Fibroblast of lung (primary cell): ENCODE data around the gene WDR27. TPM values are rescaled to one million over a fixed set of nuclear protein-coding genes. Genes with fewer than 3 reads are reported as not detected.
"Not testable (repeated sequence)": the region's sequence is repeated elsewhere in the genome, so short reads cannot be mapped to it uniquely, and the experiment has no call there.

Experiments
- DNase-seq, 2 donors: peaks; one replicate each; pipeline versions ENCODE4 v3.0.0 to v3.0.0-alpha.2; 2010; ENCODE audit warnings: low read depth in 2 of 2
- H2AFZ ChIP-seq: 2 replicates; pipeline ENCODE4 v1.5.1; 2012; ENCODE audit warnings: low read length, control low read depth, inconsistent platforms
- H3K27ac ChIP-seq: 2 replicates; pipeline ENCODE4 v1.5.1; 2011; ENCODE audit warnings: low read length, control low read depth; ENCODE audit not compliant: insufficient read depth
- H3K27me3 ChIP-seq: 2 replicates; pipeline ENCODE4 v1.5.1; 2011; ENCODE audit warnings: mild to moderate bottlenecking, low read length; ENCODE audit not compliant: control insufficient read depth, insufficient read depth
- H3K36me3 ChIP-seq: 2 replicates; pipeline ENCODE4 v1.5.1; 2011; ENCODE audit warnings: low read length; ENCODE audit not compliant: control insufficient read depth, insufficient read depth
- H3K4me1 ChIP-seq: 2 replicates; pipeline ENCODE4 v1.5.1; 2011; ENCODE audit warnings: low read length; ENCODE audit not compliant: control insufficient read depth, insufficient read depth; ENCODE audit errors: extremely low read depth
- H3K4me2 ChIP-seq: 2 replicates; pipeline ENCODE4 v1.5.1; 2011; ENCODE audit warnings: low read length, control low read depth; ENCODE audit not compliant: insufficient read depth; ENCODE audit errors: extremely low read depth
- H3K4me3 ChIP-seq, 4 experiments: fragments of 200-600 bp in 1 of 4; sonication (generic) in 1 of 4; replicated peaks in 1 of 4; 2 replicates each; pipeline ENCODE4 v1.5.1; 2011 to 2016; ENCODE audit warnings: low read length in 4 of 4, low read depth in 3 of 4, mild to moderate bottlenecking in 3 of 4, control low read depth in 2 of 4, inconsistent platforms in 1 of 4, mixed read lengths in 1 of 4; ENCODE audit not compliant: insufficient read depth in 1 of 4; ENCODE audit errors: control extremely low read depth in 1 of 4
- H3K79me2 ChIP-seq: 2 replicates; pipeline ENCODE4 v1.5.1; 2012; ENCODE audit warnings: mild to moderate bottlenecking, low read length, inconsistent platforms; ENCODE audit not compliant: control insufficient read depth, insufficient read depth
- H3K9ac ChIP-seq: 2 replicates; pipeline ENCODE4 v1.5.1; 2011; ENCODE audit warnings: mild to moderate bottlenecking, low read length, control low read depth; ENCODE audit not compliant: insufficient read depth
- H3K9me3 ChIP-seq: 2 replicates; pipeline ENCODE4 v1.5.1; 2012; ENCODE audit warnings: low read depth, low read length; ENCODE audit not compliant: control insufficient read depth, insufficient read depth
- H4K20me1 ChIP-seq: 2 replicates; pipeline ENCODE4 v1.5.1; 2011; ENCODE audit warnings: low read length; ENCODE audit not compliant: control insufficient read depth, insufficient read depth; ENCODE audit errors: extremely low read depth
- EZH2 ChIP-seq: IDR thresholded peaks from 2 replicates; pipeline ENCODE4 v1.5.1; 2012; ENCODE audit warnings: low read length, control low read depth, mild to moderate bottlenecking; ENCODE audit errors: missing control alignments
- polyA plus RNA-seq, 2 donors: library from polyadenylated mRNA; depleted of rRNA in 1 of 2; stranded (reverse) in 1 of 2; unstranded in 1 of 2; fragments of >200 nt; gene quantifications; 2 replicates each; pipeline ENCODE4 v1.2.1, GENCODE V29; 2011 to 2012; ENCODE audit warnings: missing spikeins in 1 of 2
- total RNA-seq: library from RNA; depleted of rRNA; stranded (reverse); fragments of >200 nt; gene quantifications from 2 replicates; pipeline ENCODE4 v1.2.1, GENCODE V29; 2014
- TF ChIP-seq, protein P1 (sequence below), 2 donors: IDR thresholded peaks in 1 of 2; conservative IDR thresholded peaks in 1 of 2; 1 replicate in 1 of 2; 2 replicates in 1 of 2; pipeline ENCODE4 v1.5.1; 2011 to 2012; ENCODE audit warnings: low read length in 2 of 2, control low read depth in 1 of 2, inconsistent platforms in 1 of 2, low read depth in 1 of 2, mild to moderate bottlenecking in 1 of 2

WDR27 gene
- total and polyA plus RNA-seq, 2 donors (not counting 1 experiment from before 2014, with no cell fraction given) = 8.8 to 23.3 TPM

DNA sequence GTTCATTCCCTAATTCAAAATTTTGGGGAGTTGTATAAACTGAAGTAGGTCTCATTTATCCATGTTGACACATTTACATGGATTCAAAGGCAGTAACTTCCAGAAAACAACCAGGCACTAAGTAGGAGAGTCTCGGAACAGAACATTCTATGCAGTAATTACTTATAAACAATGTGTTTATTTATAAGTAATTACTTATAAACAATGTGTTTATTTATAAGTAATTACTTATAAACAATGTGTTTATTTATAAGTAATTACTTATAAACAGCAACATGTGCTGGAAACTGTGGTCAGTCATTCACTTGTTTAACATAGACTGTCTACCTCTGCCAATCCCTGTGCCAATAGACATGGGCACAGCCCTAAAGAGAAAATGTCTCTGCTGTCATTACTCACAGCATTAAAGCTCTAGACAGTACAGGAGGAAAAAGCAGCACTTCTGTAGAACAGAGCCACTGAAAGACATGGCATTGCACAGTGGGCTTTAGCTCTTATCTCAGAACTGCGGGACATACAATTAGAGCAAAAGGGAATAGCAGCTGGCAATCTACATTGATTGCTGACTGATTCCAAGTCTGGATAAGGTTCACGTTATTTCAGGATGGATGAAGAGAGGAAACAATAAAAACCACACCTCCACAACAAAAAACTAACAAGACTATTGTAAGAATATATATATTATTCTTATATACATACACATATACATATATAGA is 188.2 kb downstream of the WDR27 start:
- DNase-seq = no peak
- Histone ChIP-seq H3K9ac (no peak overlapping the region), H3K27me3 (no peaks in the 10 kb centered on the region), H3K79me2 (no peaks in the 10 kb centered on the region), H3K27ac (no peak overlapping the region), H3K36me3 (no peaks in the 10 kb centered on the region), H3K9me3 (no peaks in the 10 kb centered on the region), H3K4me2 (no peak overlapping the region), H3K4me1 (no peaks in the 10 kb centered on the region), H2AFZ (no peak overlapping the region), H3K4me3 (no peak overlapping the region), H4K20me1 (no peaks in the 10 kb centered on the region)
- TF ChIP-seq, protein P1, sequence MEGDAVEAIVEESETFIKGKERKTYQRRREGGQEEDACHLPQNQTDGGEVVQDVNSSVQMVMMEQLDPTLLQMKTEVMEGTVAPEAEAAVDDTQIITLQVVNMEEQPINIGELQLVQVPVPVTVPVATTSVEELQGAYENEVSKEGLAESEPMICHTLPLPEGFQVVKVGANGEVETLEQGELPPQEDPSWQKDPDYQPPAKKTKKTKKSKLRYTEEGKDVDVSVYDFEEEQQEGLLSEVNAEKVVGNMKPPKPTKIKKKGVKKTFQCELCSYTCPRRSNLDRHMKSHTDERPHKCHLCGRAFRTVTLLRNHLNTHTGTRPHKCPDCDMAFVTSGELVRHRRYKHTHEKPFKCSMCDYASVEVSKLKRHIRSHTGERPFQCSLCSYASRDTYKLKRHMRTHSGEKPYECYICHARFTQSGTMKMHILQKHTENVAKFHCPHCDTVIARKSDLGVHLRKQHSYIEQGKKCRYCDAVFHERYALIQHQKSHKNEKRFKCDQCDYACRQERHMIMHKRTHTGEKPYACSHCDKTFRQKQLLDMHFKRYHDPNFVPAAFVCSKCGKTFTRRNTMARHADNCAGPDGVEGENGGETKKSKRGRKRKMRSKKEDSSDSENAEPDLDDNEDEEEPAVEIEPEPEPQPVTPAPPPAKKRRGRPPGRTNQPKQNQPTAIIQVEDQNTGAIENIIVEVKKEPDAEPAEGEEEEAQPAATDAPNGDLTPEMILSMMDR (conservative IDR thresholded peaks at IDR 0.05 in 1 of 2, IDR thresholded peaks at IDR 0.05 in 1 of 2; ENCODE audit: low read depth in 1 of 2, low read length in 2 of 2) = no peak
- no peak for TF ChIP-seq EZH2

DNA sequence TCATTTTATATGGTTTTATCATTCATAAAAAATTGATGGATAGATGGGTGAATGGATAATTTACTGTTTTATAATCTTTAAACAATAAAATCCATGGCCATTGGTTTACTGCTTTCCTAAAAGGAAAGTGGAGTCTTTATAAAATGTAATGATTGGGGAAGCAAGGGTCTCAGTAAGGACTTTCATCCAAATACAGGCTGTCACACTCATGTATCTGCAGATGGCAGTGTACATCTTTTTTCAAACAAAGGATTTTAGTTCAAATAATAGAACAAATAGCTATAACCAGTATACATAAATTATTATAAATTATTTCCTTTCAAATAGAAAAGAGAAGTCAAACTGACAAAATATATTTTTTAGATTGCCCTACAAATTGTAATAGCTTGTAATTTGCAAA is 190.0 kb downstream of the WDR27 start:
- not testable (repeated sequence) for H3K9ac ChIP-seq, H3K4me3 ChIP-seq, H3K36me3 ChIP-seq, H2AFZ ChIP-seq, H3K9me3 ChIP-seq, H4K20me1 ChIP-seq, H3K4me2 ChIP-seq, H3K79me2 ChIP-seq, H3K4me1 ChIP-seq, H3K27ac ChIP-seq, H3K27me3 ChIP-seq
- TF ChIP-seq, protein P1 (conservative IDR thresholded peaks at IDR 0.05 in 1 of 2, IDR thresholded peaks at IDR 0.05 in 1 of 2; ENCODE audit: low read depth in 1 of 2, low read length in 2 of 2) = peak in 1 of 2 donors; percentile 7
- DNase-seq = peak in 1 of 2 donors; percentile 15

DNA sequence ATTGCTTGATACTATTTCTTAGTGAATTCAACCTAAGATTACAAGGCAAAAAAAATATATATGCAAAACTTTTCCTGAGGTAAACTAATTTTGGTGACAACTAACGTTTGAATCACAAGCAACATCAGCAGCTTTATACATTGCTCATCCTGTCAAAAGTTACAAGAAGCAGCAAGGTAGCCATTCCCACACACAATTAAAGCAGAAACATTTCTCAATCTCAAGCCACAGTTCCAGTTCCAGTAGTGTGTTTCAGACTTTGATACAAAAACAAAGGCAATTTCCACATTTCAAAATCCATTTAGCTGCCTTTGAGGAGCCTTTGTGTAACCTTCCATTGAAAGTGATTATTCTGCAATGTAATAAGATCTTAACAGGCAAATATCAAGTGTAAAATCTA is 191.0 kb downstream of the WDR27 start:
- DNase-seq = no peak
- H3K4me1 ChIP-seq = no peaks in the 10 kb centered on the region

More for the DNA sequence above, 191.0 kb downstream of the WDR27 start:
- Histone ChIP-seq H2AFZ (no peak overlapping the region), H3K9me3 (no peaks in the 10 kb centered on the region), H3K79me2 (no peaks in the 10 kb centered on the region), H3K27ac (no peak overlapping the region), H3K9ac (no peak overlapping the region), H3K4me2 (no peak overlapping the region), H3K4me3 (no peak overlapping the region), H4K20me1 (no peaks in the 10 kb centered on the region), H3K36me3 (no peaks in the 10 kb centered on the region), H3K27me3 (no peaks in the 10 kb centered on the region)
- TF ChIP-seq EZH2 = no peak
- TF ChIP-seq, protein P1 (conservative IDR thresholded peaks at IDR 0.05 in 1 of 2, IDR thresholded peaks at IDR 0.05 in 1 of 2; ENCODE audit: low read depth in 1 of 2, low read length in 2 of 2) = no peak
